HCT116 (cell line): ENCODE data around the gene STK16. TPM values are rescaled to one million over a fixed set of nuclear protein-coding genes. Genes with fewer than 3 reads are reported as not detected.

Experiments
- ATAC-seq: fragments of 200-7000 bp; cut with Tn5 transposase; 2 replicates; pipeline ENCODE4 v1.9.1; 2020; ENCODE audit warnings: mild to moderate bottlenecking, moderate library complexity
- BruUV-seq: library from RNA; stranded (reverse); fragments of 400-500 nt; replicated peaks from 2 replicates; lab custom pipeline; 2021; lab: Mats Ljungman, UMichigan
- CTCF ChIA-PET: fragments of 300-600 bp; sonication (Branson Sonifier 250); formaldehyde crosslinking; loops from one replicate; lab custom pipeline; 2021; ENCODE audit warnings: antibody characterized with exemption; lab: Charles Lee
- POLR2A ChIA-PET: fragments of 300-600, 350-600 bp; sonication (Branson Sonifier 250); formaldehyde crosslinking; loops from one replicate; lab custom pipeline; 2021; ENCODE audit warnings: antibody characterized with exemption; lab: Charles Lee
- RAD21 ChIA-PET, 2 experiments: fragments of 300-600 bp; sonication (Branson Sonifier 250); formaldehyde crosslinking; loops; one replicate each; lab custom pipeline; 2023; ENCODE audit warnings: low total read pairs in 2 of 2; ENCODE audit not compliant: uncharacterized antibody in 2 of 2, unreplicated experiment in 2 of 2, low non-redundant PET in 1 of 2; lab: Charles Lee
- DNase-seq: peaks from one replicate; pipeline ENCODE4 v3.0.0-alpha.2; 2010; ENCODE audit warnings: low read depth, low spot score
- H2AFZ ChIP-seq: fragments of 200-600 bp; shearing (Covaris generic), sonication (generic); 2 replicates; pipeline ENCODE4 v1.6.1; 2017; ENCODE audit warnings: low read depth, mixed run types, mixed read lengths, antibody characterized with exemption, low read length; ENCODE audit not compliant: poor library complexity, severe bottlenecking
- H3K27ac ChIP-seq: 2 replicates; pipeline ENCODE4 v1.5.1; 2012; ENCODE audit warnings: low read depth, low read length
- H3K27me3 ChIP-seq: fragments of 200-600 bp; sonication (generic); 2 replicates; pipeline ENCODE4 v1.6.1; 2016; ENCODE audit warnings: mixed run types, low read length, mixed read lengths; ENCODE audit not compliant: insufficient read depth
- H3K36me3 ChIP-seq, 2 experiments: fragments of 200-500 bp in 1 of 2; fragments of 200-600 bp in 1 of 2; sonication (Bioruptor generic) in 1 of 2; sonication (generic) in 1 of 2; 2 replicates each; pipeline versions ENCODE4 v1.5.1 to v1.6.1; 2014 to 2016; ENCODE audit warnings: low read length in 2 of 2, inconsistent platforms in 1 of 2, mixed read lengths in 1 of 2, mixed run types in 1 of 2; ENCODE audit not compliant: insufficient read depth in 2 of 2, control insufficient read depth in 1 of 2
- H3K4me1 ChIP-seq, 2 experiments: fragments of 200-600 bp in 1 of 2; sonication (generic) in 1 of 2; 2 replicates each; pipeline versions ENCODE4 v1.5.1 to v1.6.1; 2012 to 2017; ENCODE audit warnings: low read length in 2 of 2, inconsistent platforms in 1 of 2, mild to moderate bottlenecking in 1 of 2, mixed read lengths in 1 of 2, mixed run types in 1 of 2, moderate library complexity in 1 of 2; ENCODE audit not compliant: insufficient read depth in 2 of 2, control insufficient read depth in 1 of 2
- H3K4me2 ChIP-seq: fragments of 200-600 bp; sonication (generic); 2 replicates; pipeline ENCODE4 v1.6.1; 2017; ENCODE audit warnings: mixed run types, low read length, mixed read lengths
- H3K4me3 ChIP-seq, 2 experiments: fragments of 200-600 bp in 1 of 2; sonication (generic) in 1 of 2; replicated peaks in 1 of 2; 2 replicates each; pipeline ENCODE4 v1.5.1; 2011 to 2016; ENCODE audit warnings: low read length in 2 of 2, control low read depth in 1 of 2, low read depth in 1 of 2, mild to moderate bottlenecking in 1 of 2, mixed read lengths in 1 of 2, mixed run types in 1 of 2
- H3K79me2 ChIP-seq: fragments of 200-600 bp; sonication (generic); 2 replicates; pipeline ENCODE4 v1.6.1; 2017; ENCODE audit warnings: mild to moderate bottlenecking, mixed run types, low read length, moderate library complexity, mixed read lengths; ENCODE audit not compliant: insufficient read depth
- H3K9ac ChIP-seq: fragments of 200-600 bp; sonication (generic); 2 replicates; pipeline ENCODE4 v1.6.1; 2016; ENCODE audit warnings: low read length, mixed read lengths
- H3K9me2 ChIP-seq: fragments of 200-600 bp; sonication (generic), shearing (Covaris generic); 2 replicates; pipeline ENCODE4 v1.6.1; 2017; ENCODE audit warnings: mixed run types, mild to moderate bottlenecking, moderate library complexity; ENCODE audit not compliant: insufficient read depth
- H3K9me3 ChIP-seq, 2 experiments: fragments of 200-500 bp in 1 of 2; fragments of 200-600 bp in 1 of 2; sonication (Bioruptor generic) in 1 of 2; sonication (generic) in 1 of 2; 2 replicates each; pipeline ENCODE4 v1.6.1; 2014 to 2017; ENCODE audit warnings: low read length in 2 of 2, mixed read lengths in 2 of 2, inconsistent platforms in 1 of 2, low read depth in 1 of 2, mild to moderate bottlenecking in 1 of 2, mixed run types in 1 of 2, moderate library complexity in 1 of 2; ENCODE audit not compliant: control insufficient read depth in 1 of 2, insufficient read depth in 1 of 2
- H4K20me1 ChIP-seq: fragments of 200-600 bp; sonication (generic), shearing (Covaris generic); 2 replicates; pipeline ENCODE4 v1.6.1; 2017; ENCODE audit warnings: mixed run types, mild to moderate bottlenecking, moderate library complexity; ENCODE audit not compliant: insufficient read depth
- CEBPB ChIP-seq: IDR thresholded peaks from 2 replicates; pipeline ENCODE4 v1.6.1; 2012; ENCODE audit warnings: low read depth
- EGR1 ChIP-seq: IDR thresholded peaks from 2 replicates; pipeline ENCODE4 v1.6.1; 2012; ENCODE audit warnings: low read depth
- FOSL1 ChIP-seq: IDR thresholded peaks from 2 replicates; pipeline ENCODE4 v1.6.1; 2012; ENCODE audit warnings: low read depth
- MAX ChIP-seq: IDR thresholded peaks from 2 replicates; pipeline ENCODE4 v1.6.1; 2012
- POLR2AphosphoS5 ChIP-seq: IDR thresholded peaks from 2 replicates; pipeline ENCODE4 v1.6.1; 2011; ENCODE audit warnings: mild to moderate bottlenecking, low read depth, low read length, moderate library complexity
- SIN3A ChIP-seq: IDR thresholded peaks from 2 replicates; pipeline ENCODE4 v1.6.1; 2012; ENCODE audit warnings: low read depth
- SP1 ChIP-seq: IDR thresholded peaks from 2 replicates; pipeline ENCODE4 v1.6.1; 2012; ENCODE audit warnings: low read depth
- YY1 ChIP-seq: IDR thresholded peaks from 2 replicates; pipeline ENCODE4 v1.6.1; 2011; ENCODE audit warnings: low read length, low read depth, moderate library complexity, mild to moderate bottlenecking; ENCODE audit not compliant: insufficient replicate concordance; ENCODE audit errors: extremely low read depth
- ZBTB33 ChIP-seq: IDR thresholded peaks from 2 replicates; pipeline ENCODE4 v1.6.1; 2011; ENCODE audit warnings: mild to moderate bottlenecking, low read length, moderate library complexity; ENCODE audit not compliant: insufficient replicate concordance; ENCODE audit errors: extremely low read depth
- ZFX ChIP-seq: fragments of 450-650 bp; IDR thresholded peaks from 2 replicates; pipeline ENCODE4 v1.6.1; 2017
- intact Hi-C: fragments of 100-400 bp; cut with micrococcal nuclease; formaldehyde crosslinking; loops from 2 replicates; pipeline ENCODE4 v1.10.0; 2022
- total RNA-seq: library from RNA; stranded (reverse); gene quantifications from one replicate; pipeline ENCODE4 v1.2.1, GENCODE V29; 2021; ENCODE audit not compliant: unreplicated experiment
- TF ChIP-seq, protein P1 (sequence below), 3 experiments: fragments of 200-600 bp in 1 of 3; sonication (generic) in 1 of 3; IDR thresholded peaks in 2 of 3; conservative IDR thresholded peaks in 1 of 3; 2 replicates each; pipeline ENCODE4 v1.5.1; 2012 to 2017; ENCODE audit warnings: low read depth in 2 of 3, low read length in 2 of 3, antibody characterized with exemption in 1 of 3, borderline replicate concordance in 1 of 3, control low read depth in 1 of 3, mild to moderate bottlenecking in 1 of 3, mixed read lengths in 1 of 3, mixed run types in 1 of 3, moderate library complexity in 1 of 3; ENCODE audit not compliant: insufficient read depth in 1 of 3

The STK16 gene
- total RNA-seq, 1 experiment from 2014 or later: 31.4 TPM

DNA sequence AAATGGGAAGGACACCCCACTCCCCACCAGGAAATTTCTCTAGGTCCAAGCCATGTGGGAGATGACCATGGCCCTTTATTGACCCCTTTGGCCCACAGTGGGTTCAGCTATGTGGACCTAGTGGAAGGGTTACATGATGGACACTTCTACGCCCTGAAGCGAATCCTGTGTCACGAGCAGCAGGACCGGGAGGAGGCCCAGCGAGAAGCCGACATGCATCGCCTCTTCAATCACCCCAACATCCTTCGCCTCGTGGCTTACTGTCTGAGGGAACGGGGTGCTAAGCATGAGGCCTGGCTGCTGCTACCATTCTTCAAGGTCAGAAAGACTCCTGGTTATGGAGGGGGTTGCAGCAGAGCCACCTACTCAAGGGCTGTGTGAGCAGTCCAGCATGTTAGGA lies 1.3 kb downstream of the STK16 start:
- H3K4me2 ChIP-seq: peak overlapping the region; percentile 87
- no peaks in the 10 kb centered on the region for H3K9me2 ChIP-seq
- no peak for TF ChIP-seq POLR2AphosphoS5
- no peak for TF ChIP-seq ZFX
- TF ChIP-seq YY1: no peak
- TF ChIP-seq MAX: no peak
- no peak for TF ChIP-seq FOSL1
- TF ChIP-seq EGR1: no peak
- TF ChIP-seq CEBPB: no peak
- TF ChIP-seq, protein P1, sequence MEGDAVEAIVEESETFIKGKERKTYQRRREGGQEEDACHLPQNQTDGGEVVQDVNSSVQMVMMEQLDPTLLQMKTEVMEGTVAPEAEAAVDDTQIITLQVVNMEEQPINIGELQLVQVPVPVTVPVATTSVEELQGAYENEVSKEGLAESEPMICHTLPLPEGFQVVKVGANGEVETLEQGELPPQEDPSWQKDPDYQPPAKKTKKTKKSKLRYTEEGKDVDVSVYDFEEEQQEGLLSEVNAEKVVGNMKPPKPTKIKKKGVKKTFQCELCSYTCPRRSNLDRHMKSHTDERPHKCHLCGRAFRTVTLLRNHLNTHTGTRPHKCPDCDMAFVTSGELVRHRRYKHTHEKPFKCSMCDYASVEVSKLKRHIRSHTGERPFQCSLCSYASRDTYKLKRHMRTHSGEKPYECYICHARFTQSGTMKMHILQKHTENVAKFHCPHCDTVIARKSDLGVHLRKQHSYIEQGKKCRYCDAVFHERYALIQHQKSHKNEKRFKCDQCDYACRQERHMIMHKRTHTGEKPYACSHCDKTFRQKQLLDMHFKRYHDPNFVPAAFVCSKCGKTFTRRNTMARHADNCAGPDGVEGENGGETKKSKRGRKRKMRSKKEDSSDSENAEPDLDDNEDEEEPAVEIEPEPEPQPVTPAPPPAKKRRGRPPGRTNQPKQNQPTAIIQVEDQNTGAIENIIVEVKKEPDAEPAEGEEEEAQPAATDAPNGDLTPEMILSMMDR (IDR thresholded peaks at IDR 0.05 in 2 of 3, conservative IDR thresholded peaks at IDR 0.05 in 1 of 3; ENCODE audit: borderline replicate concordance in 1 of 3, insufficient read depth in 1 of 3, low read depth in 2 of 3, low read length in 2 of 3): no peak
- no peak for TF ChIP-seq SIN3A
- no peak for TF ChIP-seq ZBTB33
- no peak for TF ChIP-seq SP1
- peaks cover 3 to 5% of the 10 kb centered on the region in 2 experiments; a peak in 2 of 4 replicates for H3K36me3 ChIP-seq
- H3K4me3 ChIP-seq: peak overlapping the region; percentile 80 to 96
- H3K79me2 ChIP-seq: peaks cover 17% of the 10 kb centered on the region; the same call in 1 of the 2 replicates
- H3K9ac ChIP-seq: peak overlapping the region; percentile 82; the same call in 1 of the 2 replicates
- peaks cover 29 to 44% of the 10 kb centered on the region in 2 experiments for H3K4me1 ChIP-seq
- ATAC-seq (no peak), DNase-seq (no peak)
- ChIA-PET RAD21 (no interaction called here), POLR2A (interaction anchor here (2.5 kb wide), 1 partner anchor 18 kb away, joined by 7 read pairs; the partner anchor contains the start of genes ANKZF1 and ATG9A), CTCF (interaction anchor here (1.0 to 2.6 kb wide), 3 partner anchors 33 to 349 kb away, joined by 3 to 19 read pairs (median 3); partner anchors contain the start of gene DNAJB2)
- intact Hi-C loops: no loop called here
- no peak overlapping the region for H2AFZ ChIP-seq
- no peak overlapping the region for H3K27ac ChIP-seq
- H3K27me3 ChIP-seq: no peaks in the 10 kb centered on the region
- H4K20me1 ChIP-seq: no peaks in the 10 kb centered on the region
- no peaks in the 10 kb centered on the region for H3K9me3 ChIP-seq
- no TSS peak for BruUV-seq
